Fibroblast of the aortic adventitia (primary cell): ENCODE results near the gene ZNF697. TPM values are rescaled to one million over a fixed set of nuclear protein-coding genes. Genes with fewer than 3 reads are reported as not detected.
"Not testable (repeated sequence)": the region's sequence is repeated elsewhere in the genome, so short reads cannot be mapped to it uniquely, and the experiment has no call there.

Source experiments
- DNase-seq: peaks from one replicate; pipeline ENCODE4 v3.0.0-alpha.2; 2010; ENCODE audit warnings: low read depth
- H3K4me3 ChIP-seq: 2 replicates; pipeline ENCODE4 v1.5.1; 2011; ENCODE audit warnings: low read depth, mild to moderate bottlenecking, control low read depth, low read length, moderate library complexity
- total RNA-seq: library from RNA; depleted of rRNA; stranded (reverse); fragments of >200 nt; gene quantifications from 2 replicates; pipeline ENCODE4 v1.2.3, GENCODE V29; 2012; ENCODE audit warnings: low replicate concordance
- TF ChIP-seq, protein P1 (sequence below): IDR thresholded peaks from 2 replicates; pipeline ENCODE4 v1.5.1; 2011; ENCODE audit warnings: mild to moderate bottlenecking, low read length, control low read depth, inconsistent platforms; ENCODE audit not compliant: insufficient read depth

The ZNF697 gene
- 4.4 and 7.3 TPM in 2 replicates for total RNA-seq

DNA sequence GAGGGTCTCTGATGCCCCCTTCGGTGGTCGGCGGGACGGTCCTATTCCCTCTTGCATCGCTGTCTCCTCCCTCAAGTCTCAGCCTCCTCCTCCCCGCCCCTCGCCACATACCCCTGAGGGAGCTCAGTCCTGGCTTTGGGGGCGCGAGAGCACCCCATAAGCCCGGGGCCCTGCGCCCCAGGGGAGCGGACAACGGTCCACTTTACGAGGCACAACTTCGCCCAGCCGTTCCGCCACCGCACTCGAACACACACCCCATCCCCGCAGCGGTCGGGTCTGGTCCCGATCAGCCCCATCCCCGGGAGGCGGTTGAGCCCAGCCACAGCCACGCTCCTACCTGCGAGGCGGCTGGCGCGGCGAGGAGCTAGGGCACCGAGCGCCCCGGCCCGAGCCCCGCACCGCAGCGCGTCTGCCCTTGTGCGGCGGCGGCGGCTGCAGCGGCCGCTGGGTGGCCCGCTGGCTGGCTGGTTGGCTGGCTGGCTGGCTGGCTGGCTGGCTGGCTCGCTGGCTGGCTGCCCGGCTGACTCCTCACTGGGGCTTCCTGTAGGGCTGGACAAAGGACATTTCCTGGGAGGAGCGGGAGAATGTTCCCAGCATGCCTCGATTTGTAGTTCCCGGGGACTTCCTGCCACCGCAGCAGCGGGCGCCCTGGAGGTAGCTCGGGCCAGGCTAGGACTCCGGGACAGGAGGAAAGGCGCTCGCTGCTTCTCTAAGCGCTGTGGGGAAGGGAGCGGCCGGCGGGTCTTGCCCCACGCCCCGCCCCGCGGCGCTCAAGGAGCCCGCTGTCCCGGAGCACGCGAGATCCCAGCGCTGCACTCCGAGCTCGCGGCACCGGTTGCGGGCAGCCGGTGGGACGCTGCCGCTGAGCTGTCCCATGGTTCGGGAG, at the start of gene ZNF697:
ZNF697 (minus strand) TSS at position 533 of the 886 bp plus-strand sequence. CDS start 22,166 bp downstream, outside the sequence.
- H3K4me3 ChIP-seq: peak within 1 kb of the TSS; percentile 94
- TF ChIP-seq, protein P1, sequence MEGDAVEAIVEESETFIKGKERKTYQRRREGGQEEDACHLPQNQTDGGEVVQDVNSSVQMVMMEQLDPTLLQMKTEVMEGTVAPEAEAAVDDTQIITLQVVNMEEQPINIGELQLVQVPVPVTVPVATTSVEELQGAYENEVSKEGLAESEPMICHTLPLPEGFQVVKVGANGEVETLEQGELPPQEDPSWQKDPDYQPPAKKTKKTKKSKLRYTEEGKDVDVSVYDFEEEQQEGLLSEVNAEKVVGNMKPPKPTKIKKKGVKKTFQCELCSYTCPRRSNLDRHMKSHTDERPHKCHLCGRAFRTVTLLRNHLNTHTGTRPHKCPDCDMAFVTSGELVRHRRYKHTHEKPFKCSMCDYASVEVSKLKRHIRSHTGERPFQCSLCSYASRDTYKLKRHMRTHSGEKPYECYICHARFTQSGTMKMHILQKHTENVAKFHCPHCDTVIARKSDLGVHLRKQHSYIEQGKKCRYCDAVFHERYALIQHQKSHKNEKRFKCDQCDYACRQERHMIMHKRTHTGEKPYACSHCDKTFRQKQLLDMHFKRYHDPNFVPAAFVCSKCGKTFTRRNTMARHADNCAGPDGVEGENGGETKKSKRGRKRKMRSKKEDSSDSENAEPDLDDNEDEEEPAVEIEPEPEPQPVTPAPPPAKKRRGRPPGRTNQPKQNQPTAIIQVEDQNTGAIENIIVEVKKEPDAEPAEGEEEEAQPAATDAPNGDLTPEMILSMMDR: peak; percentile 51
- peak; percentile 98 for DNase-seq

DNA sequence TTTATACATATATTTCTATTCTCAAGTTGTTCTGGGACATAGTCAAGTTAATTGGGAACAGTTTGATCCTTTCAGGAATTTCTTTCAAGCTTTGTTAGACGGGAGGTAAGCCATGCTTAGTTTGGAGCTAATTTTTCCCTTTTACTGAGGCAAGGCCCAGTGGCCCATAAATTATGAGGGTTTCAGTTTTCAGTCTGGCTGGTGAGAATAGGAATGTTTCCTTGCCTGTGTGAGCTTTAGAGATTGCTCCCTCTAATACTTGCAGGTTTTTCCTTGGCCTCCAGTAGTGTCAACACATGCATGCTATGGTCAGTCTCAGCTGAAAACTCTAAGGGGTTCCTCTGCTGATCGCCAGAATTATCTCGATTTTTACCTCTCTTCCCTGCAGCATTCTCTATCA, 49.5 kb upstream of the ZNF697 start:
- TF ChIP-seq, protein P1: no peak
- no peak overlapping the region for H3K4me3 ChIP-seq
- no peak for DNase-seq

DNA sequence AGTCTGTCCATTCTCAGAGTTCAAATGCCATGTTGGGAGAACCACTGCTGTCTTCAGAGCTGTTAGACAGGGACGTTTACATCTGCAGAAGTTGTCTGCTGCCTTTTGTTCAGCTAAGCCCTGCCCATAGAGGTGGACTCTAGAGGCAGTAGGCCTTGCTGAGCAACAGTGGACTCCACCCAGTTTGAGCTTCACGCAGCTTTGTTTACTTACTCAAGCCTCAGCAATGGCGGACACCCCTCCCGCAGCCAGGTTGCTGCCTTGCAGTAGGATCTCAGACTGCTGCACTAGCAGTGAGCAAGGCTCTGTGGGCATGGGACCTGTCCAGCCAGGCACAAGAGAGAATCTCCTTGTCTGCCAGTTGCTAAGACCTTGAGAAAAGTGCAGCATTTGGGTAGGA, 48.8 kb upstream of the ZNF697 start:
- H3K4me3 ChIP-seq, DNase-seq: not testable (repeated sequence)

DNA sequence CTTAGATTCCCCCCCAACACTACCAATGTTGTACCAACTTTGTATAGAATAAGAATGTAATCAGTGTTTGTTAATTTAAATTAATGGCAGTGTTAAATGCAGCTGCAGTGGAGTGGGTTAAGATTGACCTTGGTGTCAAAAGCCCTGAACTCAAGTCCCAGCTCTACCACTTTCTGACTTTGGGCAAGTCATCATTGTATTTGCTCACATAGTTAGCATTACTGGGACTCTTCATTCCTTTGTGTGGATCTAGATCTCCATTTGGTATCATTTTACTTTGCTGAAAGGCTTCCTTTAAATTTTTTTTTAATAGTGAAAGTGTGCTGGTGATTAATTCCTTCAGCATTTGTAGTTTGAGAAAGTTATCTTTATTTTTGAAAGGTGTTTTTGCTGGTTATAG, 41.4 kb upstream of the ZNF697 start:
- TF ChIP-seq, protein P1: no peak
- no peak overlapping the region for H3K4me3 ChIP-seq
- no peak for DNase-seq

DNA sequence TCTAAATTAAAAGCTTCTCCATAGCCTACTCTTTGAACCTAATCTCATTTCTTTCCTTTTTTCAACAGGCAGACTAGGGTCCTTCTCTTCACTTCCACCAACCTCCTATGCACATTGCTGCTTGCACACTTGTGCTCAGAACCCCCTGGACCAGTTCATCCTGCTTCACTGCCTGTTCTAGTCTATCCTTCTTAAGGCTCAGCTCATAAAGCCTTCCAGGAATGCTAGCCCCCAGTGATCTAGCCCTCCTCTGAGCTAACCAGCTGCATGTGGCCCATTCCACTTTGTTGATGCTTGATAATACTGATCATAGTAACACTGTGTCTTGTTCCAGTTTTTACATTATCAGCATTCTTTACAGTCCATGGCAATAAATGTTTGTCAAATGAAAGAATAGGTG, 40.7 kb upstream of the ZNF697 start:
- no peak for DNase-seq
- H3K4me3 ChIP-seq: no peak overlapping the region
- TF ChIP-seq, protein P1: no peak

DNA sequence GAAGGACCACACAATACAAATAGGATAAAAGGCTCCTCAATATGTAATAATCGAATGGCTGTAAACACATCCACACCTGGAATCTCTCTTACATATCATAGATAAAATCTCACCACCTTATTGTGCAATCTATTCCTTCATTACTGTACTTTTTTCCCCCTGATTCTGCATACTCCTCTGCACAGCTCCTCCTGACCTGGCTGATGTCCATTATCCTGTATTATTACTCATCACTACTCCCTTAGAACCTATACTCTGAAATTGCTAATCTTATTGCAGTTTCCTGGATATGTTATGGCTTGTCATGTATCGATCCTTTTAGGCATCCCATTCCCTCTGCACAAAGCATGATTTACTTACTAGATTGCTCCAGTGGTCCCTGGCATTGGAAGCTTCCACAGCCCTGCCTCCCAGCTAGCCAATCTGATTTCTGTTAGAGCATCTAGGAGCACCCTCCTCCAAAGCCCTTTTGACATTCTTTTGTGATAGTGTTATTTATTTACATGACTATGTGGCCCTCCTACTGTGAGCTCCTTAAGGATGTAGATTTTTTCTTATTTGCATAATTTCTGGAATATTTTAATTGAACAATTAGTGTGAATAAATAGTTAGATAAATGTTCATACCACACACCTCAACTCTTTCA, 39.5 kb upstream of the ZNF697 start:
- TF ChIP-seq, protein P1: no peak
- DNase-seq: no peak
- no peak overlapping the region for H3K4me3 ChIP-seq

DNA sequence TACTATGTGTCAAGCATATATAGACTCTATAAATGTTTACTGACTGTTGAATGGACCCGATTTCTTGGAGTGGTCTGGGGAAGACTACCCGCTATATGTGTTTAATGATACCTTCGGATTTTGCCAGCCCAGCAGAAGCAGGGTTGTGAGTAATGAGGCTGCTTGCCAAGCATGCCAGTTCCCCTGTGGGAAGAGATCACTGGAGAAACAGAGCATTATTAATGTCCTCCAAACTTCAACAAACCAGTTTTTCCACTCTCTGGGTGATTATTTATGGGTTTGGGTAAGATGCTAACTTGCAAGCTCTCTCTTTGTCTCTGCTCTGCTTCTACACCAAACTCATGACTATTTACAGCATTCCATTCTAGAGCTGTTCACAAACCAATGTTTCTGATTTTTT, 38.6 kb upstream of the ZNF697 start:
- H3K4me3 ChIP-seq: no peak overlapping the region
- TF ChIP-seq, protein P1: no peak
- no peak for DNase-seq
